NCI-H526 treated with DMSO at 0.1 percent for 48 hours (cell line): ENCODE measurements around the gene ADIPOR2.
"Not testable (repeated sequence)": the region's sequence is repeated elsewhere in the genome, so short reads cannot be mapped to it uniquely, and the experiment has no call there.

Source experiments
- DNase-seq: peaks from one replicate; lab custom pipeline; 2025; lab: John Stamatoyannopoulos, UW

Gene ADIPOR2

DNA sequence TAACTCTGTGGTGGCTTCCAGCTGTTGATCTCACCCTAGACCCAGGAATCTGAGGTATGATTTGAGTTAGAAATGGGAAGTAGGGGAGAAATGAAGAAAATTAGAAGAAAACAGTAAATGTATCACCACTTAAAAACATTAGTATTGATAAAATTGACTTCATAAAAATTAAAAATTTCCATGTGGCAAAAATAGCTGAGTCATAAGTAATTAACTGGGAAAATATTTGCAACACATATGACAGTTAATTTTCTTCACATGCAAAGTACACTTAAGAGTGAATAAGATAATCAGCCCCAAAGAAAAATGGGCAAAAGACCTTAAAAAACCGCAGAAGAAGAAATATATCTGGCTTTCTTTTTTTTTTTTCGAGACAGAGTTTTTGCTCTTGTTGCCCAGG is 25.5 kb upstream of the ADIPOR2 start:
- no peak for DNase-seq

DNA sequence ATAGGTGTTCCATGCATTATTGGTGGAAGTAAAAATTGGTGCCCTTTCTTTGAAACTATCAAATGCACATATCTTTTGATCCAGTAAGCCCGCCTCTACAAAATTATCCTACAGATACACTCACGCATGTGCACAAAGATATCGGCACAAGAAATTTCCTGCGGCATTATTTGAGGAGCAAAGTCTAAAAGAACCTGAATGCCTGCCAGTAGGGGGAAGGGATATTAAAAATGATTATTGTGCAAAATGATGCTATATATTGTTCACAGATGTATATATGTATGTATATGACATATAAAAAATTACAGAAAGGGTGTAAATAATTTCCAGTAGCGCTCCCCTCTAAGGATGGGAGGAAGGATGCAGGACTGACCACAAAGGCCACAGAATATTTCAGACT is 24.7 kb upstream of the ADIPOR2 start:
- DNase-seq, result no peak

DNA sequence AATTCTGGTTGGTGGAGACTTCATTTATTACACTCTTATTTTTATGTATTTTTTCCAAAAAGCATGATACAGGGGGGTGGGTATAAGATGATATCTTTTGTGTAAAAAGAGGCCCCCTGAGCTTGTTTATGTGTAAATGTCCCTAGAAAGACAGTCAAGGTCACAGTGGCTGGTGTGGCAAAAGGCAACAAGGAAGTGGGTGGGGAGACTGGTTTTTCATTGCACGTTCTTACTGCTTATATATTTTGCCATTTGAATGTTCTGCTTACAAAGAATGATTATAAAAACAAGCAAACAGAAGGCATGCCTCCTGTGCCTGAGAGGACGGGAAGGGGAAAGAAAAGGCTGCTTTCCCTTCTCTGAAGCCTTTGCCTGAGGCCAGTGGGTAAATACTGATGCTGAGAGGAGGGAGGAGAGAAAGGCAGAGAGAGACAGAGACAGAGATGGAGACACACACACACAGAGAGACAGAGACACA is 24.1 kb upstream of the ADIPOR2 start:
- DNase-seq, result no peak

DNA sequence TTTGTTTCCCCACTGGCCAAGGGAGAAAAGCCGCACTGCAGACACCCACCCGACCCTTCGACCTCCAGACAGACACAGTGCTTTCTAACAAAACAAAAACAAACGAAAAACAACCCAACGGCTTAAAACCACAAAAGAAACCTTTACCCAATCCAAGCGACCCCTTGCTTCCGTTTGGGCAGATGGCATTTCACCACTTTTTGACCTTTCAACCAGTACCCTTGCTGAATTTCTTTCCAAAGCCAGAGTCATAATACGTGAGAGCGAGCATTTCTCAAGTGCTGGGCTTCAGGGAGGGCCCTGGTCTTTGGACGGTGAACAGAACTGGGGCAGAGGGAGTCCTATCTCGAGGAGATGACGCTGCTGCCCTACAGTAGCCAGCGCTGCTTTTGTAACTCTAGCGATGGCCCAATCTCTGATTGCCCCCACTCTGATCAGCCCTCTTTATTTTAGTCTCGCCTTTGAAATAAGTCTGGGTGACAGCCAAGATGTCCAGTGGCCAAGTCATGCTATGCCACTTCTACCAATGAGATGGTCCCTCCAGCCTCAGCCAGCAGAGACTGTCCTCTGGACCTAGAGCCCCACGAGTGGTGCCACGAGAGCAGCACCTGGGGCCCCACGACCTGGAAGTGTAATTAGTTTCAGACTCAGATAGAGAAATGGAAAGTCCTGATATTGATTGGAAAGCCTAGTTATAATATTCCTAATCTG is 21.9 kb upstream of the ADIPOR2 start:
- DNase-seq, result no peak

DNA sequence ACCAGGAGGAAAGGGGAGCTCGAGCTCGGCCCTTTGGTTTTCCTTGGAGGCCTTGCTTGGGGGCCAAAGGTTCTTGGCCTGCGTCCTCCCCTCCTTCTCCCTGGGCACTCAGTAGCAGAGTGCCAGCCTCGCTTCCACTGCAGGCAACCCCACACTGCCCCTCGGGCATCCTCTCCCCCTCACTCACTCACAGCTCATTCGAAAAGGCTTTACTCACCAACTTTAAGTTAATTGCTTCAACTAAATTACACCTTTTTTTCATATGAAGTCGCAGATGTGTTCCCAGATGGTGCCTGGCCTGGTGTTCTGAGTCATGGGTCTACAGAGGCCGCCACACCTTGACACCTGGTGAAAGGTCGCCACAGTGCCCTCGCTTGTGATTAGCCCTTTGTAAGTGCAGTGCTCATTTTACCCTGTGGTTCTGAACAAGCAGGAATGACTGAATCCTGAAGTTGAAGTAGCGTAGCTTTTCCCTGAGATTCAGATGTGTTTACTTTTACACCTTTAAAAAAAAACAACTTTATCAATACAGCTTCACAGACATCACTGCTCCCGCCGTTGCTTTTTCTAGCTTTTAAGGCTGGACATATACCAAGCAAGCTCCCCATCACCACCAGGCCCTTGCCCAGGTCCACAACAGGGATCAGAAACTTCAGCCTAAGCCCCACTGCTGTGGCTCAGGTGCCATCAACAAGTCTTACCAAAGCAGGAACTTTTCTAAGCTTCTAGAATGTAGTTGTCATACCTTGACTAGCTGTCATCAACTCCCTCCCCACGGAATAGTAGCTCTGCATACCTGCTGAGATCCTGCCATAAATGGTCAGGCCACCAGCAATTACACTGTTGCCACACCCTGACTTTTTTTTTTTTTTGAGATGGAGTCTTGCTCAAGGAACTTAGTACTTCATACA is 20.3 kb upstream of the ADIPOR2 start:
- DNase-seq, result no peak

DNA sequence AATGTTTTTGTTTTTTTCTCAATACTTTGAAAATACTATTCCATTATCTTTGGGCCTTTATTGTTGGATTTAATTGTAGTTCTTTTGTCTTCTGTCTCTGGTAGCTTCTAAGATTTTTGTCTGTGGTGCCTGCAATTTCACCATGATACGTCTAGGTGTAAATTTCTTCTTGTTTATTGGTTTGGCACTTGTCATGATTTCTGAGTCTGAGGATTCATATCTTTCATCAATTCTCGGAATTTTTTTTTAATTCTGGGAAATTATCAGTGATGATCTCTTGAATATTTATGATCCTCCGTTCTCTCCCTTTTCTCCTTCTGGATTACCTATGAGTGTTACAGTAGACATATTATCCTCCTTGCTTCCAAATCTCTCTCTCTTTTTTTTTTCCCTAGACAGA is 14.8 kb upstream of the ADIPOR2 start:
- DNase-seq, result no peak

DNA sequence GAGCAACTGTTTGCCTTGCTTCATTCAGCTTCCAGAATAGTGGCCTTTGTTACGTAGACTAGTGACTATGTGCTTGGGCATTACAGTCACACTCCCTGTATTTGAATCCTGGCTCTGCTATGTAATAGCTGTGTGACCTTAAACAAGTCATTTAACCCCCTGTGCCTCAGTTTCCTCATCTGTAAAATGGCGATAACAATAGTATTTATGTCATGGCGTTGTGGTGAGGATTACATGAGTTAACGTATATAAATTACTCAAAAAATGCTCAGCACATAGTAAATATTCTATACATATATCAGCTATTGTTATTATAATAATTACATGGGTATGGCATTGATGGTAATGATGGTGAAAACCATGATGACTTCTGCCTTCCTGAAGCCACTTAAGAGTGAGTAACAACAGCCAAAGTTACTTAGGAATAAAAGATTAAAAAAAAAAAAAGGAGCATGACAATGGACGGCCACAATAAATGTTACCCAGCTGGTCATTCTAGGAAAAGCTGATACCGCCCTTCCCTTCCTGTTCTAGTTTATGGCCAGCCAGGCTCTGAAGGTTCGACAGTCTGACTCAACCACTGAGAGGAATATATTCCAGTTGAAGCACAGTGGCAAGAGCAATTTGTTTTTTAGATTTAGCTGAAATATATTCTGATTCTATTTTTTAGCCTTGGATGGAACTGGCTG is 9.9 kb upstream of the ADIPOR2 start:
- DNase-seq, result no peak

DNA sequence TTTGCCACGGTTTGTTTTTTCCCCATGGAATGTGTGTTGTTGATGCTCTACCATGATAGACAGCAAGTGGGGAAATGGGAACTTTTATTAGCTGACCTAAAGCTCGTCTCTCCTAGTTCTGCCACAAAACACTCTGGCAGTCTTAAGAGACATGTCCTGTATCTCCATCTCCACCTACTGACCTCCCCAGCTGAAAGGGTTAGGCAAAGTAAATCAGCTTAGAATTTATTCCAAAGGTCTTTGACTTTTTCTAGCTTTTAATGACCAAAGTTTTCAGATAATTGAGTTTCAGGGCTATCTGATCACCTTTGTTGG is 9.4 kb upstream of the ADIPOR2 start:
- no peak for DNase-seq

DNA sequence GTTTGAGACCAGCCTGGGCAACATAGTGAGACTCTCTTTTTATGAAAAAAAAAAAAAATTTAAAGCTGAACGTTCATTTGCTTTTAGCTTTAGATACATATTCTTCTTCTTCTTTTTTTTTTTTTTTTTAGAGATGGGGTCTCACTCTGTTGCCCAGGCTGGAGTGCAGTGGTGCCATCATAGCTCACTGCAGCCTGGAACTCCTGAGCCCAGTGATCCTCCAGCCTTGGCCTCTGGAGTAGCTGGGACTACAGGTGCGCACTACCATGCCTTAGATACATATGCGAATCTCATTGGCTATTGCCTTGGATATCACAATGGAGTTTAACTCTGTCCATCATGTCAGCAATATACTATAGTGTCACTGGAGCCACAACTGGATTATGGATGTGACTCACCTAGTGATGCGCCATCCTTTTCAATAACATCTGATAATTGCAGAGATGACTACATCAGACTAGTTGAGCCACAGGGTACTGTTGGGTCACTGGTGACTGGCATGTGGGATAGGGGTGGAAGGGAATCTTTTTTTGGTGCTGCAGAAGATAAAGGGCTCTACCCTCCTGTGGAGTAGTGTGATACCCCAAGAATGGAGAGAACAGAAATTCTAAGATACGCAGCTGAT is 2.7 kb upstream of the ADIPOR2 start:
- DNase-seq, result no peak

DNA sequence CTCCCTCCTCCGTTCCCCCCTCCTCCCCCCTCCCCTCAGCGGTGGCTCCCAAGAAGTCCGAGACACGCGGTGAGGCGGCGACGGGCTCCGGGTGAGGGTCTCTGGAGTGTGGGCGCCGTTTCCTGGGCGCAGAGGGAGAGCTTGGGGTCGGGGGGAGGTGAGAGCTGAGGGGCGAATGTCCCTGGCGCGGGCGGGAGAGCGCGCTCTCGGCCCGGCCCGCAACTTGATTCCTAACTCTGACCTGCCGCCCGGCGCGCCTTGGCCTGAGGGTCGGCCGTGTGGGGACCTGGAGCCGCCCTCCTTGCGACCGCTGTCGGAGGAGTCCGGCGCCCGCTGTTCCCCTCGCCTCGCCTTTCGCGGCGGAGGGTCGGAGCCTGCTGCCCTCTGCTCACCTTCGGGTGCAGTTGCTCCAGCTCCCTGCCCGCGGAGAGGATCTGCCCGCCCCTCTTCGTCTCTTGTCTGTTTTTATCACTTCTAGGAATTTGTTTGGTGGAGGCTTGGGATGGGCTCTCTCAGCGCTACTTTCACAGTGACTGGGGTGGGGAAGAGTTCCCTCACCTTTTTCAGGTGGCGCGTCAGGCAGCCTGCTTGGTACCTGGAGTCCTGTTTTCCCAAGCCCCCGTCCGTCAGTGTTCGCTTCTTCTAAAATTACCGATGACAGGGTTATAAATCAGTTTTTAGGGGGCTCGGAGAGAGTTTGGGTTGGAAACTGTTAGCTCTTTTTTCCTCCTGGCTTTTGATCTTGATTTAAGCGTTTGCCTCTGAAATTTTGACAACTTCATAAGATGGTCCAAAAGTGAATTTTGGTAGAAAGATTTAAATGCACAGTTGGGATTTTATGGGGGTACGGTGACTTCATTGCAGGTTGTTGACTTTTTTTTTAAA is 495 bp downstream of the ADIPOR2 start:
- peak; percentile 50 for DNase-seq

DNA sequence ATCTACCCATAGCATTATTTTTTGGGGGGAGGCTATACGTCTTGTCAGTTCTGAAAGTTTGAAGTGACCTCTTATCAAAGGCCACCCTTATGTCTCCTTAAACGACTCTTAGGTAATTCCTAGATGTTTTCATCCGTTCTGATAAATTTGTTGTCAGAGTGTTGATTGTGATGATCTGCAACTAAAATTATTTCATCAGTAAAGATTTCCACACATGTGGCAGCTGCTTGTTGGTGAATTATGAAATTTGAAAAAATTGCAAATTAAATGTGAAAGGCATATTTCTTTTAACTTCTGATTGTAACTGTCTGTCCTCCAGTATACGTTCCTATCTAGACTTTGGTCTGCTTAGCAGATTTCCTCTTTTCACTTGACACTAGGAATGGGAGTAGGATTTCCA is 1.4 kb downstream of the ADIPOR2 start:
- no peak for DNase-seq

DNA sequence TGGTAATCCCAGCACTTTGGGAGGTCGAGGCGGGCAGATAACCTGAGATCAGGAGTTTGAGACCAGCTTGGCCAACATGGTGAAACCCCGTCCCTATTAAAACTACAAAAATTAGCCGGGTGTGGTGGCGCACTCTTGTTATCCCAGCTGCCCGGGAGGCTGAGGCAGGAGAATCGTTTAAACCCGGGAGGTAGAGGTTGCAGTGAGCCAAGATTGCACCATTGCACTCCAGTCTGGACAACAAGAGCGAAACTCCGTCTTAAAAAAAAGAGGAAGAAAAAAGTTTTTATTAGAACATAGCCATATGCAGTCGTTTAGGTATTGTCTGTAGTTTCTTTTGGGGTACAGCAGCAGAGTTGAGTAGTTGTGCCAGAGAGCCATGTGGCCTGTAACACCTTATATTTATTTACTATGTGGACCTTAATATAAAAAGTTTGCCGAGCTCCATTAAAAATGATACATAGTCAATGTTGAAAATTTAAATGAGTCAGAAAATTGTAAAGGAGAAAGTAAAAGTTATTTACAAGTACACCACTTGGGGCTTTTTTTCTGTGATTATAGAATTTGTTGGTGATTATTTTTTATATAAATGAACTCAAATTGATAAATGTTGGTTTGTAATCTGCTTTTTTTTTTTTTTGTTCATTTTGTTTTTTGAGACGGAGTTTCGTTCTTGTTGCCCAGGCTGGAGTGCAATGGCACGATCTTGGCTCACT is 2.2 kb downstream of the ADIPOR2 start:
- no peak for DNase-seq

DNA sequence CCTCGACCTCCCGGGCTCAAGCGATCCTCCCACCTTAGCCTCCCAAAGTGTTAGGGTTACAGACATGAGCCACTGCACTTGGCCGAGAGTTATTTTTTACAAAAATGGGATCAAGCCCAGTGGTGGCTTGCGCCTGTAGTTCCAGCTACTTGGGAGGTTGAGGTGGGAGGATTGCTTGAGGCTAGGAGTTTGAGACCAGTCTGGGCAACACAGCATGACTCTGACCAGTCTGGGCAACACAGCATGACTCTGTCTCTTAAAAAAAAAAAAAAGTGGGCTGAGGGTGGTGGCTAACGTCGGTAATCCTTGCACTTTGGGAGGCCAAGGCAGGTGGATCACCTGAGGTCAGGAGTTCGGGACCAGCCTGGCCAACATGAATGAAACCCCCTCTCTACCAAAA is 4.2 kb downstream of the ADIPOR2 start:
- DNase-seq, result not testable (repeated sequence)

DNA sequence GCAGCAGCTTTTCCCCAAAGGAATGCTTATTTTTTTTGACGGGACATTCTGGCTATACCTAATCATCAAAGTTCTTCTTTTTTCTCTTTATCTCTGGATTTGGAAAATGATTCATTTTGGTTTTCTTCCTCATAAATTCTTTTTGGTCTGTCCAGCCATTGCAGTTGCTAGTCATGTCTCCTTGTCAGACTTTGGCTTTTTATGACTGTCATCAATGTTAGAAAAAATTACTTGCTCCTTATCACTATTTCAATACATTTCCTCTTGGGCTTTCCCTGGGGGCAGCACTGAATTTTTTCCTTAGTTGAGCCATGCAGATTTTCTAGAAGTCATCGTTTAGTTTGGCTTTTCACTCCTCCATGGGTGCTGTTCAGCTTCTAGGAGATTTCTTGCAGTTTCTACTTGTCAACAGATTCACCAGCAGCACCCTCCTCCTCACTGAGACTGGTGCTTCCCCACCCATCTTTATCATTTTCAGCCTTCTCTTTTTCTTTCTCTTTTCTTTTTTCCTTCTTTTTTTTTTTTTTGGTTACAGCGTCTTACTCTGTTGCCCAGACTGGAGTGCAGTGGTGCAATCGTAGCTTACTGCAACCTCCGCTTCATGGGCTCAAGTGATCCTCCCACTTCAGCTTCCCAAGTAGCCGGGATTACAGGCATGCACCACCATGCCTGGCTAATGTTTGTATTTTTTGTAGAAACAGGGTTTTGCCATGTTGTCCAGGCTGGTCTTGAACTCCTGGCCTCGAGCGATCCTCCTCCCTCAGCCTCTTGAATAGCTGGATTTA is 5.2 kb downstream of the ADIPOR2 start:
- no peak for DNase-seq

DNA sequence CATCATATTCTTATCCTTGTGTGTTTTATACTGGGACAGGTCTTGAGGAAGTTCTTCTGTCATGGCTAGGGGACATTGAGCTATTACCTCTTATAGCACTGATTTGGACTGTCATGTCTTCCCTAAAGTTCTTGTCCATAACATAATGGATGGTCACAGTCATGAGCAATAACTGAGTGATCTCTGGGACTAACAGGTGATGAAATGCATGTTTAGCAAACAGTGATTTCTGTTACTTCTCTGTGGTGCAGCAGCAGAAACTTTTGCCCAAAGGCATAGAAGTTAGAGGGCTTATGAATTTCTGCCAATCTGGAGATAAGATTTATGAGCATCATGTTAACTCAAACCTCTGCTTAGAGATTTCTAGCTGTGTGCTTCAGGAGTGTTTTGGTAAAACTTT is 5.9 kb downstream of the ADIPOR2 start:
- DNase-seq, result no peak

DNA sequence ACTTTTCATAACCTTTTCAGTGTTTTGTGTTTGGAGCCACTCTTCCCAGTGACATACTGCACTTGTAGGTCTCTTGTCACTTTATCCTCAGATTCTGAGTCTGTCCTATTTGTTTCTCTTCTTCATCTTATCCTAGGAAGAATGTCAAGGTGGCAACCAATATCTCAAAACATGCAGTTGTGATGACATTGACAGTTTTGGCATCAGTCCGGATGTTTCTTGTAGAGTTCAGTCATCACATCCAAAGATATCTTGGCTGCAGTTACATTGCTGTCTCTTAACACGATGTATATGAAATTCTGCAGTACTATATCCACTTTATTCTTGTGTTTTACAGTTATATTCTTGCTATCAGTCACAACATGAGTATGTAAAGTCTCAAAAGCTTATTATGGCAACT is 6.4 kb downstream of the ADIPOR2 start:
- no peak for DNase-seq

DNA sequence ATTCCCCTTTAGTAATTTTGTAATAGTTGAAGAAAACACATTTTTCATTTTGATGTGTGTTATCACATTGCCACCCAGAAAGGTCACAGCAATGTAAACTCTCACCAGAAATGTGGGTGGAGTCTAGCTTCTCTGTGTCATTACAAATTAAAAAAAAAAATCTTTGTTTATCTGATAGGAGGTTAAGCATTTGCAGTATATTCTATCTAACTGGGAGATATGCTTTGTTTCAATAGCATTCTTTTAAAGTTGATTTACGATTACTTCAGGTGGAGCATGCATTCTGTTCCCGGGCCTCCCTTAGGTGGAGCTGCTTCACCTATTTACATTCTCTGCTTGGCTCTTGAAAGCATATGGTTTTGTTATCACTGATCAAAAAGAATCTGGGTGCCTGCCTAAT is 7.8 kb downstream of the ADIPOR2 start:
- no peak for DNase-seq

DNA sequence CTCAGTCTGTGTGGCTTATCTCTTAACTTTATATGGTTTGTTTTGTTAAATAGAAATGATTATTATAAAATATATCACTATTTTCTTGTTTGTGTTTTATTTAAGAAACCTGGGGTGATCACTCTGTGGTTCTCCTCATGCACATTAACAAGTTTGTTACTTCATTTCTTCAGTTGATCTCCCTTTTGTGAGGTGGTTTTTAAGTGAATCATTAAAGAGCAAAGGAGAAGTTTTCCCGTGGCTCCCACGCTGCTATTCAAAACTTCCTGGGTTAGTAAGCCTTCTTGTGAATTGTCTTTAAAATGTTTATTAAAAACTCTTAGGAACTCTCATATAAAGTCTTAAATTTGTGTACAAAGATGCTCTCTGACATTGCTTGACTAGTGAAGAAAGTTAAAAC is 11.8 kb downstream of the ADIPOR2 start:
- DNase-seq, result no peak

DNA sequence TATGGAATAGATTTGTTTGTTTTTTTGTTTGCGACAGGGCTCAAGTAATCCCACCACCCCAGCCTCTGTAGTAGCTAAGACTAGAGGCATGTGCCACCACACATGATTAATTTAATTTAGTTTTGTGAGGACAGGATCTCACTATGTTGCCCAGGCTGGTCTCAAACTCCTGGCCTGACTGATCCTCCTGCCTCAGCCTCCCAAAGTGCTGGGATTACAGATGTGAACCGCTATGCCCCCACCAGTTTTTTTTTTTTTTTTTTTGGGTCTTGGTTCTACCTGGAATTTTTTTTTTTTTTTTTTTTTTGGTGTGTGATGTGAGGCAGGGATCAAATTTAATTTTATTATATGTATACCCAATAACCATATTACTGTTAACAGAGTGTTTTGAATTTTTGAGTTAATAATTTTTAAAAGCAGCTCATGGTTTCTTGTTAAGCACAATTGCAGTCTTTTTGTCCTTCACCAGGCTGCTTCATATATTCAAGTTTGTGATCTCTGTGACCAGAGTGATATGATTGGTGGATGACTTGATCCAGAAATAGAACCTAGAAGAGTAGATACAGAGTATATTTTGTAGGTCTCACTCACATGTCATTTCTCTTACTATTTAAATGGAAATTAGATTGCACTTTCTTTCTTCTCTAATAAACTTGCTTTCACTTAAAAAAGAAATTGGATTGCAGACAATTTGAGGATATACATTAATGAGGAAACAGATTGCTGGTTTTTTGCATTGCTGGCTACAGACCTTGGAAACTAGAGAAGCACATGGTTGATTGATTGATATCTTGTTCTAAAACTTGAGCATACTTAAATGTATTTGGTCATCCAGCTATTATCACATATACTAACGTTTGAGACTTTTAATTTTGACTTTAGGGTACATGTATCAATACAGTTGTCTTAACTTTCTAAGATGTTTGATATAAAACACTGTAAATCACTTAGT is 13.2 kb downstream of the ADIPOR2 start:
- DNase-seq, result no peak
